Measurements from ENCODE around the gene ACACA. TPM values are rescaled to one million over a fixed set of nuclear protein-coding genes. Genes with fewer than 3 reads are reported as not detected.

The ACACA gene
- total RNA-seq, 1 donor from 2014 or later, result 101 TPM

DNA sequence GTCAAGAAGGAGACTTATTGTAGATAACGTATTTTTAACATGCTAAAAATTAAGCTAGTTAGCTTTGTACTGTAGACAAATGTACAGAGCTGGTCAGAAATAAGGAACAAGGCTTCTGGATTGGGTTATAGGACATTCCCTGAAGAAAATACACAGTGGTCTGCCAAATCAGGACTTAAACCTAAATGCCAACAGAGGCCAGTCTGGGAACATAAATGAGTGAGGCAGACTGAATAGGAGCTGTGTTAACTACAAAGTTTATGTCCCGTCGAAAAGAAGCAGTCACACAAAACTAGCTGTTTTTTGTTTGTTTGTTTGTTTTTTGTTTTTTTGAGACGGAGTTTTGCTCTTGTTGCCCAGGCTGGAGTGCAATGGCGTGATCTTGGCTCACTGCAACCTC, 151.2 kb downstream of the ACACA start:
- no peak for DNase-seq (ENCODE audit: extremely low spot score, unreplicated experiment)
- no peak overlapping the region for H3K27ac Mint-ChIP-seq
- H3K4me3 Mint-ChIP-seq, result no peak overlapping the region
- H3K4me1 Mint-ChIP-seq (ENCODE audit: unreplicated experiment), result no peaks in the 10 kb centered on the region
- H3K36me3 Mint-ChIP-seq, result peaks cover 19% of the 10 kb centered on the region
- no peaks in the 10 kb centered on the region for H3K27me3 Mint-ChIP-seq
- TF ChIP-seq, protein P1, sequence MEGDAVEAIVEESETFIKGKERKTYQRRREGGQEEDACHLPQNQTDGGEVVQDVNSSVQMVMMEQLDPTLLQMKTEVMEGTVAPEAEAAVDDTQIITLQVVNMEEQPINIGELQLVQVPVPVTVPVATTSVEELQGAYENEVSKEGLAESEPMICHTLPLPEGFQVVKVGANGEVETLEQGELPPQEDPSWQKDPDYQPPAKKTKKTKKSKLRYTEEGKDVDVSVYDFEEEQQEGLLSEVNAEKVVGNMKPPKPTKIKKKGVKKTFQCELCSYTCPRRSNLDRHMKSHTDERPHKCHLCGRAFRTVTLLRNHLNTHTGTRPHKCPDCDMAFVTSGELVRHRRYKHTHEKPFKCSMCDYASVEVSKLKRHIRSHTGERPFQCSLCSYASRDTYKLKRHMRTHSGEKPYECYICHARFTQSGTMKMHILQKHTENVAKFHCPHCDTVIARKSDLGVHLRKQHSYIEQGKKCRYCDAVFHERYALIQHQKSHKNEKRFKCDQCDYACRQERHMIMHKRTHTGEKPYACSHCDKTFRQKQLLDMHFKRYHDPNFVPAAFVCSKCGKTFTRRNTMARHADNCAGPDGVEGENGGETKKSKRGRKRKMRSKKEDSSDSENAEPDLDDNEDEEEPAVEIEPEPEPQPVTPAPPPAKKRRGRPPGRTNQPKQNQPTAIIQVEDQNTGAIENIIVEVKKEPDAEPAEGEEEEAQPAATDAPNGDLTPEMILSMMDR (conservative IDR thresholded peaks at IDR 0.05), result no peak
- no peaks in the 10 kb centered on the region for H3K9me3 Mint-ChIP-seq

DNA sequence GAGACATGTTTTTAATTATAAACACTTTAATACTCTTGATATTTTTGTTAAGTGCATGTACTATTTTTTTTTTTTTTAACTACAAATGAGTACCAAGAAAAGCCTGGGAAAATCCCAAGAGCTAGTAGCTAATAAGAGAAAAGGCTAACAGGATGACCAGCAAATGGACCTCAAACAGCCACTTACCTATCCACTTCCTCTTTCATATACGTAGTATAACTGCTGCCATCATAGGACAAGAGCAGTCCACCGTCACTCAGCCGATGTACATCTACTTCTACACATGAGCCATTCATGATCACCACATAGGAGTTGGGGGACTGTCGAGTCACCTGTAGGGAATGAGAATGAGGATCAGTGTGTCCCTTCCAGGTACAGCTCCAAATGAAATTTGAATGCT, 158.8 kb downstream of the ACACA start:
- Mint-ChIP-seq H3K4me3 (no peak overlapping the region), H3K9me3 (no peaks in the 10 kb centered on the region), H3K36me3 (peaks cover 44% of the 10 kb centered on the region), H3K27ac (no peak overlapping the region), H3K4me1 (ENCODE audit: unreplicated experiment) (no peaks in the 10 kb centered on the region), H3K27me3 (no peaks in the 10 kb centered on the region)
- TF ChIP-seq, protein P1 (conservative IDR thresholded peaks at IDR 0.05), result no peak
- DNase-seq (ENCODE audit: extremely low spot score, unreplicated experiment), result no peak

DNA sequence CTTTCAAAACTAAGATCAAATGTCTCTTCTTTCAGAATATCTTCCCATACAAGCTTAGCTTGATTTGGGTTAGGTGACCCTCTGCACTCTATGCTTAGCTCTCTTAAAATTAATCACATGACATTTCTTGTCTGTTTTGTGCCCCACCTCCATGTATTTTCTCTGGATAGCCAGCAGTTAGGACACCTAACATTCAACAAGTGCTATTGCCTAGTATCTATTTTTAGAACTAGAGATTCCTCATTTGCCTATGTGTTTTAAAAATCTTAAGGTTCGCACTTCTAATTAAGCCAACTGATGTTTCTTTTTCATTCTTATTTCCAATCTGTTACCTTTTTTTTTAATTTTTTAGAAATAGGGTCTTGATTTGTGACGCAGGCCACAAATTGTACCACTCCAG, 160.6 kb downstream of the ACACA start:
- peaks cover 41% of the 10 kb centered on the region for H3K36me3 Mint-ChIP-seq
- no peak overlapping the region for H3K27ac Mint-ChIP-seq
- H3K9me3 Mint-ChIP-seq, result no peaks in the 10 kb centered on the region
- TF ChIP-seq, protein P1 (conservative IDR thresholded peaks at IDR 0.05), result no peak
- H3K27me3 Mint-ChIP-seq, result no peaks in the 10 kb centered on the region
- no peak for DNase-seq (ENCODE audit: extremely low spot score, unreplicated experiment)
- H3K4me1 Mint-ChIP-seq (ENCODE audit: unreplicated experiment), result no peaks in the 10 kb centered on the region
- H3K4me3 Mint-ChIP-seq, result no peak overlapping the region

DNA sequence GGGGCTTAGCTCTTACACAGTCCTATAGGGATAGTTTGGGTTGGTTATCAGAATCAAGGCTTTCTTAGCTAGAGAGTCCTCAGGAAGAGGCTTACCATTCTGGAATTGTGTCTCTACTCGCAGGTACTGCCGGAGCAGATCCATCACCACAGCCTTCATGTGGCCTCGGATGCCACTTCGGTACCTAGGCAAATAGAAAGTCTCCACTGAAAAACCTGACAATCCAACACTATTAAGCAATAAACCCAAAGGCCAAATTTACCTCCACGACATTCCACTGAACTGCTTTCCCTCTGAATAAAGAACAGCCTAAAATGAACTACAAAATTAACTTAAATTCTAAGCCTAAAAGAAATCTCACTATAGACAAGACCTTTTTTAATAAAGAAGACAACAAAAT, 166.3 kb downstream of the ACACA start:
- Mint-ChIP-seq H3K27ac (no peak overlapping the region), H3K4me3 (no peak overlapping the region), H3K36me3 (peaks cover 24% of the 10 kb centered on the region), H3K4me1 (ENCODE audit: unreplicated experiment) (peaks cover 7% of the 10 kb centered on the region), H3K27me3 (no peaks in the 10 kb centered on the region), H3K9me3 (no peaks in the 10 kb centered on the region)
- no peak for DNase-seq (ENCODE audit: extremely low spot score, unreplicated experiment)
- TF ChIP-seq, protein P1 (conservative IDR thresholded peaks at IDR 0.05), result no peak

DNA sequence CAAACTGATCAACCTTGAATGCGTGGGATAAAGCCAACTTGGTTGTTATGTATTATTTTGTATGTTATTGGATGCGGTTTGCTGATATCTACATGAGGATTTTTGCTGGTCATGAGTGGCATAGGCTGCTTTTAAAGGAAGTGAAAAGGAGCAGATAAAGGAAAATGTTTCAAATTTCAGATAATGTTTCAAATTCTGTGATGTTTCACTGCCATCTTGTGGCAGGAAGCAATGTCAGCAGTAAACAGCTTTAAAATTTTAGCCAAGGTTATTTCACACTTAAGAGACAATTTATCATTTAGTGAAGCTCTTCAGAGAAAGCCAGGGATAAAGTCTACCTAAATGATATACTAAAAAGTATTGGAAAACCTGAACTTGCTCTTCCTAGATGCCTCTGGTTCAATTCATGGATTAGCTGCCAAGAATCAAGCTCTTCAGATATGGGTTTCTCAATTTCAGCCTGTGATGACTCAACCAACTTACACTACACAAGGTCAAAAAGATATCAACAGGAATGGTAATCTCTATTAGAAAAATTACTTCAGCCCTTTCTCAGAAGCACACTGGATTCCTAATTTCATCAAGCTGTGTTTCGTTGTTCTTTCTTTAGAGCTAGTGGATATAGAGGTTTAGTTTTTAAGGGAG, 166.8 kb downstream of the ACACA start:
- Mint-ChIP-seq H3K9me3 (no peaks in the 10 kb centered on the region), H3K36me3 (peaks cover 18% of the 10 kb centered on the region), H3K27me3 (no peaks in the 10 kb centered on the region), H3K4me3 (no peak overlapping the region), H3K27ac (no peak overlapping the region), H3K4me1 (ENCODE audit: unreplicated experiment) (peaks cover 7% of the 10 kb centered on the region)
- no peak for DNase-seq (ENCODE audit: extremely low spot score, unreplicated experiment)
- TF ChIP-seq, protein P1 (conservative IDR thresholded peaks at IDR 0.05), result peak; percentile 82
